ENCODE results near the gene DCDC2. TPM values are rescaled to one million over a fixed set of nuclear protein-coding genes. Genes with fewer than 3 reads are reported as not detected.

The DCDC2 gene
- total RNA-seq, 3 donors from 2014 or later: 0.44 to 3.2 (median 2.6) TPM

DNA sequence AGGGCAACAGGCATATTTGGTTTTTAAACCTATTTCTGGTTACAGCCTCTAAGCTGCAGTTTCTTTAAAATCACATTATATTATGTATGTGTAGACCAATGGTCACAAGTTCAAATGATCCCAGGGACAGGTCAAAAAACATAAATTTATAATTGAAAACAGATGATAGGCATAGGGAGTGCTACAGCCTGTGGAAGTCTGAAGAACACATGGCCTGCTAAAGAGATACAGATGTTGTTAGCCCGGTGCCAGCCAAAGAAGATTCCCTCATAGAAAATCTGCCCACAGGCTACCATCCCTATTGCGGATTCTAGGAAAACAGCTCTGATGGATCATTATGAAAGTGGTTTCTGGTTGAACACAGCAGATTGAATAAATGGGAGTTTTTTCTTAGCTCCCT lies 166.5 kb downstream of the DCDC2 start:
- DNase-seq (no peak), ATAC-seq (no peak)
- Histone ChIP-seq H3K36me3 (ENCODE audit: low read depth) (no peaks in the 10 kb centered on the region), H3K4me1 (ENCODE audit: low read depth) (no peaks in the 10 kb centered on the region), H3K9me3 (no peaks in the 10 kb centered on the region), H3K4me3 (no peak overlapping the region)
- intact Hi-C loops (cut with DNase I, micrococcal nuclease): no loop called here
- TF ChIP-seq, protein P1, sequence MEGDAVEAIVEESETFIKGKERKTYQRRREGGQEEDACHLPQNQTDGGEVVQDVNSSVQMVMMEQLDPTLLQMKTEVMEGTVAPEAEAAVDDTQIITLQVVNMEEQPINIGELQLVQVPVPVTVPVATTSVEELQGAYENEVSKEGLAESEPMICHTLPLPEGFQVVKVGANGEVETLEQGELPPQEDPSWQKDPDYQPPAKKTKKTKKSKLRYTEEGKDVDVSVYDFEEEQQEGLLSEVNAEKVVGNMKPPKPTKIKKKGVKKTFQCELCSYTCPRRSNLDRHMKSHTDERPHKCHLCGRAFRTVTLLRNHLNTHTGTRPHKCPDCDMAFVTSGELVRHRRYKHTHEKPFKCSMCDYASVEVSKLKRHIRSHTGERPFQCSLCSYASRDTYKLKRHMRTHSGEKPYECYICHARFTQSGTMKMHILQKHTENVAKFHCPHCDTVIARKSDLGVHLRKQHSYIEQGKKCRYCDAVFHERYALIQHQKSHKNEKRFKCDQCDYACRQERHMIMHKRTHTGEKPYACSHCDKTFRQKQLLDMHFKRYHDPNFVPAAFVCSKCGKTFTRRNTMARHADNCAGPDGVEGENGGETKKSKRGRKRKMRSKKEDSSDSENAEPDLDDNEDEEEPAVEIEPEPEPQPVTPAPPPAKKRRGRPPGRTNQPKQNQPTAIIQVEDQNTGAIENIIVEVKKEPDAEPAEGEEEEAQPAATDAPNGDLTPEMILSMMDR (IDR thresholded peaks at IDR 0.05): no peak

DNA sequence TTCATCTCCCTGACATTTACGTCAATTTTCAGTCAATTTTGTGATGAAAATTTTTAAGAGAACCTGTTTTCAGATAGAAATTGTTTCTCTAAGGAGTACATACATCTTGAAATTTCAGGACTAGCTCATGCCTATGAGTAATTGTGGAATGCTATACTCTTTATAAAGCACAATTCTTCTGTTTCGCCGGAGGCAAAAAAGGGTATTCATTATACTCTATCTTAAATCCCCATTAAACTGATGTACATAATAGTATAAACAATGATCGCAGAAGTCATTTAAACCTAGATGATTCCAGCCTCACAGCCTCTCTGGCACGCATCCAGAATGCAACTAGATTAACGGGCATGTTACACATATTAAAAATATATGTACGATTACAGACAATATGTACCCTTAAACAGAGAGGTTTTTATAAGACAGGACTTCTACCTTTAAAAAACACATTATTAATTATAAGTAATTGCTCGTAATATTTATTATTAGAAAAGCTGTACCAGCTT lies 169.2 kb downstream of the DCDC2 start:
- Histone ChIP-seq H3K4me1 (ENCODE audit: low read depth) (no peaks in the 10 kb centered on the region), H3K9me3 (no peaks in the 10 kb centered on the region), H3K4me3 (no peak overlapping the region), H3K36me3 (ENCODE audit: low read depth) (no peaks in the 10 kb centered on the region)
- TF ChIP-seq, protein P1 (IDR thresholded peaks at IDR 0.05): no peak
- DNase-seq (no peak), ATAC-seq (no peak)
- intact Hi-C loops (cut with DNase I, micrococcal nuclease): no loop called here

DNA sequence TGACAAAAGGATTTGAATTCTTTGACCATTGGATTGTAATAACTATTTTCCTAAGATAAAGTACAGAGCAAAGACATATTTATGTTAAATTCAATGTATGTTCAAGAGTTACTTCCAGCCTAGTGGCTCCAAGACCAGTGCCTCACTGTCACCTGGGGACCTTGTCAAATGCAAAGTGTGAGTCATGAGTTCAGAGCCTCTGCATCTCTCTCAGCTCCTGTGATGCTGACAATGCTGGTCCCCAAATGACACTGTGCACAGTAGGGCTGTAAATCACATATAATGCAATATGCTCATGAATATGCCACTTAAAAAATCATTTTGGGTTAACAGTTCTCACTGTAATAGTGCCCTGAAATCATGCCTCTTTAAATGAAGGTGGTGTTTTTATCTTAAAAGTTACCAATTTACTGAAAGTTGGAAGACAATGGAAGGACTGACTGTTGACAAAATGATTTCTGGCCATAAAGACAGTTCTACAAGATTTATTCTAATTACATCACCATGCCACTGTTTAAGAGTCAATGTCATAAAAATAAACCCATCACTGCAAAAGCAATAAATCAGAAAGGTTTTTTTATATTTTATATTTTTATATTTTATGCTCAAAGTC lies 169.8 kb downstream of the DCDC2 start:
- TF ChIP-seq, protein P1 (IDR thresholded peaks at IDR 0.05): no peak
- ATAC-seq: no peak
- no peak for DNase-seq
- no peak overlapping the region for H3K4me3 ChIP-seq
- intact Hi-C loops (cut with DNase I, micrococcal nuclease): no loop called here
- H3K4me1 ChIP-seq (ENCODE audit: low read depth): no peaks in the 10 kb centered on the region
- H3K36me3 ChIP-seq (ENCODE audit: low read depth): no peaks in the 10 kb centered on the region
- no peaks in the 10 kb centered on the region for H3K9me3 ChIP-seq

DNA sequence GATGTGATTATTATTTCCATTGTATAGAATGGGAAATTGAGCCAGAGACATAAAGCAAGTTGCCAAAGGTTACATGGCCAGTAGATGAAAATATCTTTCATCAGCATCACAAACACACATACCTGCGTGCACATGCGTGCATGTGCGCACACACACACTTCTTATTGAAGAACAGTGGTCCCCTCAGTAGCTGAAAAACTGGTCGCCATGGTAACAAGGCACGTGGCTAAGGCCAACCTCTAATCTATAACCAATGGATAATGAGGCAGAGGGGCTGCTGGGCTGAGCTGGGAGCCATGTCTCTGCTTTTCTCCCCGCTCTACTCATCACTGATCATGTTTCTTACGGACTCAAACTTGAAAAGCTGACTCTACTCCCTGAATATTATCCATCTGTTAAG lies 171.5 kb downstream of the DCDC2 start:
- ATAC-seq (no peak), DNase-seq (no peak)
- TF ChIP-seq, protein P1 (IDR thresholded peaks at IDR 0.05): no peak
- Histone ChIP-seq H3K4me1 (ENCODE audit: low read depth) (no peaks in the 10 kb centered on the region), H3K36me3 (ENCODE audit: low read depth) (no peaks in the 10 kb centered on the region), H3K9me3 (no peaks in the 10 kb centered on the region), H3K4me3 (no peak overlapping the region)
- intact Hi-C loops (cut with DNase I, micrococcal nuclease): no loop called here

DNA sequence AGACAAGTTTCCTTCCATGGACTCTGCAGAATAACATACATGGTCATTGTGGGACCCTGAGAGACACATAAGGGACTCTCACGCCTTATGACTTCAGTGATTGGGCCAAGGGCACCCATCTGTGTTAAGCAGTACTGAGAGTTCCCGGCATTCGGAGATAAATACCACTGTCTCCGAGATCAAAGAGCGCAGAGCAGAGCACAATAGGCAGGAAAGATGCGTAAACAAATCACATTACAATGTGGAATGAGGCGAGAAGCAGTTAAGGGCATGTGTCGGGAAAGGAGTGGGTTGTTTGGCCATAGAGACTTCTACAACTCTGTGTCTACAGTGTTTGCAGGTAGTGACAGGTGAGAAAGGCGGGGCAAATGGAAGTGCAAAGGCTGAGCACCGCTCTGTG lies 174.3 kb downstream of the DCDC2 start:
- intact Hi-C loops (cut with DNase I, micrococcal nuclease): no loop called here
- no peak for ATAC-seq

More for the DNA sequence above, 174.3 kb downstream of the DCDC2 start:
- DNase-seq: no peak
- no peaks in the 10 kb centered on the region for H3K9me3 ChIP-seq
- no peak overlapping the region for H3K4me3 ChIP-seq
- TF ChIP-seq, protein P1 (IDR thresholded peaks at IDR 0.05): no peak
- no peaks in the 10 kb centered on the region for H3K36me3 ChIP-seq (ENCODE audit: low read depth)
- H3K4me1 ChIP-seq (ENCODE audit: low read depth): no peaks in the 10 kb centered on the region
